Thyroid gland (tissue), 4 donors: ENCODE data around the gene STX12.

ENCODE experiments used
- CTCF ChIP-seq, 6 experiments: fragments of 200-600 bp in 3 of 6; fragments of 450-650 bp in 3 of 6; sonication (generic) in 3 of 6; IDR thresholded peaks; one replicate each; pipeline ENCODE4 v1.5.1; 2016 to 2019; ENCODE audit warnings: antibody characterized with exemption in 6 of 6, mild to moderate bottlenecking in 2 of 6, inconsistent platforms in 1 of 6, moderate library complexity in 1 of 6
- POLR2A ChIP-seq, 2 donors: fragments of 450-650 bp; IDR thresholded peaks; one replicate each; pipeline ENCODE4 v1.6.1; 2017; ENCODE audit warnings: antibody characterized with exemption in 2 of 2, mild to moderate bottlenecking in 2 of 2, moderate library complexity in 1 of 2

GRCh38 chr1:27873671-27874384, 100.8 kb downstream of the STX12 start:
- TF ChIP-seq CTCF (IDR thresholded peaks at IDR 0.05) (no peak), POLR2A (IDR thresholded peaks at IDR 0.05) (no peak)
